CD1c-positive myeloid dendritic cell (primary cell): ENCODE data around the gene SCUBE1.

ENCODE experiments used
- DNase-seq: peaks from one replicate; pipeline ENCODE4 v3.0.0-alpha.2; 2016; ENCODE audit errors: extremely low spot score

Gene SCUBE1

DNA sequence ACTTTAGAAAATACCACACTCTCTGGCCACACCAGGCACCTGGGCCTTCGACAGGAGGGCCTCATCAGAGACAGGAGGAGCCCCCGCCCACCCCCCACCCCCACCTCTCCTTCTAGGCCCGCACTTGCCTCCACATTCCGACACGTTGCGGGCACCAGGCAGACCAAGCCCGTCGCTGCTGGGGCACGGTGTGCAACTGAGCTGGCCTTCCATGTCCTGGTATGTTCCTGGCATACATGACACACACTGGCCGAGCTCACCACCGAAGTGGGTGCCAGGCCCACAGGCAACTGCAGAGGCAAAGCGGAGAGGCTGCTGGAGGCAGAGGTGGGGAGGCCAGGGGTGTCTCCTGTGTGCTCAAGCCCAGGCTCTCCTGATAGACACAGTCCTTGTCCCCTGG, 129.2 kb downstream of the SCUBE1 start:
- no peak for DNase-seq

DNA sequence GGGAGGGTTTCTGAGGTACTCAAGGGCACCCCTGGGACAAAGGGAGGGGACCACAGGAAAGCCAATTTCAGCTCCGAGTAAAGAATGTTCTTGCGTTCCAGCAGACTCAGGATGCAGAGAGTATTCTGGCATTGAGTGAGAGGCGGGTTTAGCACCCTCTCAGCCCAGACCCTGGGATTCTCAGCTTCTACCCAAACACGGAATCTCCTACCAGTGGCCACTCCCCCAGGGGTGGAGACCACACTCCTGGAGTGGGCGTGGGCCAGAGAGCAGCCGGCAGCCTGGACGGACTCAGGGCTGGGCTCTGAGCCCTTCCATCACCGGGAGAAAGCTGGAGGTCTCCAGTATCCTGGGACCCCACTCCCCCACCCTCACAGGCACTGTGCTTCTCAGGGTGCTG, 130.1 kb downstream of the SCUBE1 start:
- DNase-seq: no peak

DNA sequence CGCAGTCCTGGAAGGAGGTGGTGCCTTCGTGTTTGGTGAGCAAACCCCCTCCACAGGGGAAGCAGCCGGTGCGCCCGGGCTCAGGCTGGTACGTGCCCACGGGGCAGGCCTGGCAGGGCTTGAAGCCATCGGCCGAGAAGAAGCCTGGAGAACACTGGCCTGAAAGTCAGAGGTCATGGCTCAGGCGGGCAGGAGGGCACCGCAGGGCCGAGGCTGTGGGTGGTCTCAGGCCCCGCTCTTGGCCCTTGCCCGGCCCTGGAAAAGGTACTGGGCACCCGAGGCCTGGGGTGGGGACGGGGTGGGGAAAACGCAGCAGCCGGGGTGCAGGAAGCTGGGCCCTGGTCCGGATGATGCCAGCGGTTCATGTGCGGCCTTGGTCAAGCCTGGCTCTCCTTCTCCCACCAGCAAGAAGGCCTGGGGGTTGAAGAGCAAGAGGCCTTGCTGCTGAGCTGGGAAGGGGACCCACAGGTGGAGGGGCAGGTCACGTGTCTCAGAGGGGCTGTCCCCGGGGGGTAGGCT, 130.7 kb downstream of the SCUBE1 start:
- no peak for DNase-seq

DNA sequence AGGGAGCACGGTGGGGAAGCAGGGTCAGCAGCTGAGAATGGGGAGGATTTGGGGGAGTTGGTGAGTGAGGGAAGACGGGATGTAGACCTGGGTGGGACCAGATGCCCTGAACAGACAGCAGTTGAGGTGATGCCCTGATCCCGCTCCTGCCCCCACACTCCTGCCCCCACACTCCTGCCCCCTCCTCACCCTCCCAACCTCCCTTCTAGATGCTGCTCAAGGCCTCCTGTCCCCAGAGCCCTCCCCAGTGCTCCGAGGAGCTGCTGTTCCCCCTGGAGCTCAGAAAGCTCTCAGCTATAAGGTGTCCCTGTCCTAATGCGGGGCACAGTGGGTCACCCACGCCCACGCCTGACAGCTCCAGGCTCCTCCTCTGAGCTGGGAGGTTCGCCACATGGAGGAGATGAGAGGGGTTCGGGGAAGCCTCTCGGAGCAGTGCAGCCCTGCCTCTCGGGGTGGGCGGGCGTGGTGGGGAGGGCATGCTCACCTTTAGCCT, 131.2 kb downstream of the SCUBE1 start:
- DNase-seq: no peak

DNA sequence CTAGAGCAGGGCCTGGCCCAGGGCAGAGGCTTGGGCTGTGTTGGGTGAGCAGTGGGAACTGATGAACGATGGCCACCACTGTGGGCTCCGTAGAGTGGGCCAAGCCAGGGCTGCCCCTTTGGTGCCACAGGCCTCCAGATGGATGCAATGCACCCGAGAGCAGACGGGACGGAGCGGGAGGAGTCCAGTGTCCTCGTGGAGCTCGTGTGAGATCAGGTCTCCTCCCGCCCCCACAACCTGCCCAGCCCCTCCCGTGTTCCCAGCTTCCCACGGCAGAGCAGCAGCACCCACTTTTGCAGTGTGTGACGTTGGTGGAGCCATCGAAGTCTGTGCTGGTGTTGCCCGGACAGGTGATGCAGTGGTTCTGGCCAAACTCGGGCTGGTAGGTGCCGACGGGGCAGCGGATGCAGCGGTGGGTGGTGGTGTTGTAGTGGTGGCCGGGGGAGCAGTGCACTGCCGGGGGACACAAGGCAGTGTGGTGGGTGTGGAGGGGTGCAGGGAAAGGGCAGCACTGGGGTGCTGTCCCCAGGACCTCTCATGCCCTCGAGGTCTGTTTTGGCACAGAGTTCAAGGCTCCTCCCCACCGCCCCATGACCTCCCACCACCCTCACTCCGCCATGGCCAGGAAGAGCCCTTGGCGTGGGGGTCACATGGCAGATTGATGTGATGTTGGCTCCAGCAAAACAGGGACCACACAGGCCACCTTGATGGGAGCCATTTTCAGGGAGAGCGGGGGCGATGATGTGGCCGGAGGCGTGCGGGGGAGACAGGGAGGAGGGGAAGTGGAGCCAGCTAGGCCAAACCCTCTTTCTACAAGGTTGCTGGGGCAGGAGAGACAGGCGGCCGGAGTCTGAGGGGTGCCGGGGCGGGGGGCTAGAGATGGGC, 132.3 kb downstream of the SCUBE1 start:
- DNase-seq: no peak

DNA sequence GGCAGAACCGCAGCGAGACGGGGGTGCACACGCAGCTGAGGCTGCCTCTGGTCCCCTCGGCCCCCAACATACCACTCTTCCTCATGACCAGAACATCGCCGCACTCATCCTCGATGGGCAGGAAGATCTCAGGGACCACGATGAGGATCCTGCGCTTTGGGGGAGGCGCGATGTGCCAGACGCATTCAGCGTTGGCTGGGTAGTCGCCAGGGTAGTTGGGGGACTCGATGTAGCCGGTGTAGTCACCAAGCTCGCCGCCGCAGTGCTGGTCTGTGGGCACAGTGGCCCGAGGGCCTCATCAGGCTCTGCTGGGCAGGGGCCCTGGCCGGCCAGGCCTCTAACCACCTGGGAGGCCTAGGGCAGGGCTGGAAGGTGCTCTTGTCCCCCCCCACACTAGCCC, 133.2 kb downstream of the SCUBE1 start:
- DNase-seq: no peak

DNA sequence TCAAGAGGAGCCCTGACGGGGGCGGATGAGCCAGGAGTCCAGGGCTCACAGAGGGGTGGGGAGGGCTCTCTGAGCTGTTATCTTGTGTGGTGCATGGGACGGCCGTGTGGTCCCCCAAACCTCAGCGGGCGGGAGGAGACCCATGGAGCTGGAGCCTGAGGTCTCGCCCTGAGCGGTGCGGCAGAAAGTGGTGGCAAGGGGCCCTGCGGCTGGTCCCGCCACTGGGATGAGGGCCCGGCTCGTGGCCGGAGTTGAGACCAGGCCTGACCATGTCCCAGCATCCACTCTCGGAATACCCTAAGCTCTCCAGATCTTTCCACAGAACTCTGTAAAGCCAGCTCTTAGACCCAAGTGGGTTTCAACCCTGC, 133.7 kb downstream of the SCUBE1 start:
- DNase-seq: no peak

DNA sequence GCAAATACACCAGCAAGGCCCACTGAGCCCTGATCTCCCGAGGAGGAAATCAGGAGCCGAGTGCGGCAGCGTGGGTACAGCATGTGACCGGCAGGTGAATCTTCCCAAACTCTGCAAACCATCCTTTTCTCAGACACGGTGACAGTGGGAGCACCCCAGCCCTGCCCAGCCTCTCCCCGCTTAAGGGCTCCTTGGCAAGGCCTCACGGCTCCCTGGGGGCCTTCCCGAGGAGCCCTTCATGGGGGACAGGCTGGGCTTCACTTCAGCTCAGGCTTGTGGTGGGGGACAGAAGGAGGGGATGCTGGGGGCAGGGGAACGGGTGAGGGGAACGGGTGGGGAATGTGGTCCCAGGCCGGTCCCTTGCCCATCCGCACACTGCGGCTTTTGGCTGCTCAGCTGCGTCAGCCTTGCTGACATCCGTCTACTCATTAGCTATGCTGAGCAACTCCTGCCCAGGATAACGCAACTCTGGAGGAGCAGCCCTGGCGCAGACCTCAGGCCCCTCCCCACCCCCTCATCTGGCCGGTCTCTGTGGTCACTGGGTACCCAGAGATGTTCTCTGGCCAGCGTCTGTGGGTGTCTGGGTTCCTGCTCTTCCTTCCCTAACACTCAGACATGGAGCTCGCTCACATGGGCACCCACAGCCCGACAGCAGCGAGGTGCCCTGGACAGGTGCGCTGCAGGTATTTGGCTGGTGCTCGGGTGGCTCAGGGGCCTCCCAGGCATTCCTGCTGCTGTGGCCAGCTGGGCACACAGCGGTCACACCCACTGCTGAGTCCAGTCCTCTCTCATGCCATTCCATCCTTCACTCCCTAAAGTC, 134.3 kb downstream of the SCUBE1 start:
- no peak for DNase-seq

DNA sequence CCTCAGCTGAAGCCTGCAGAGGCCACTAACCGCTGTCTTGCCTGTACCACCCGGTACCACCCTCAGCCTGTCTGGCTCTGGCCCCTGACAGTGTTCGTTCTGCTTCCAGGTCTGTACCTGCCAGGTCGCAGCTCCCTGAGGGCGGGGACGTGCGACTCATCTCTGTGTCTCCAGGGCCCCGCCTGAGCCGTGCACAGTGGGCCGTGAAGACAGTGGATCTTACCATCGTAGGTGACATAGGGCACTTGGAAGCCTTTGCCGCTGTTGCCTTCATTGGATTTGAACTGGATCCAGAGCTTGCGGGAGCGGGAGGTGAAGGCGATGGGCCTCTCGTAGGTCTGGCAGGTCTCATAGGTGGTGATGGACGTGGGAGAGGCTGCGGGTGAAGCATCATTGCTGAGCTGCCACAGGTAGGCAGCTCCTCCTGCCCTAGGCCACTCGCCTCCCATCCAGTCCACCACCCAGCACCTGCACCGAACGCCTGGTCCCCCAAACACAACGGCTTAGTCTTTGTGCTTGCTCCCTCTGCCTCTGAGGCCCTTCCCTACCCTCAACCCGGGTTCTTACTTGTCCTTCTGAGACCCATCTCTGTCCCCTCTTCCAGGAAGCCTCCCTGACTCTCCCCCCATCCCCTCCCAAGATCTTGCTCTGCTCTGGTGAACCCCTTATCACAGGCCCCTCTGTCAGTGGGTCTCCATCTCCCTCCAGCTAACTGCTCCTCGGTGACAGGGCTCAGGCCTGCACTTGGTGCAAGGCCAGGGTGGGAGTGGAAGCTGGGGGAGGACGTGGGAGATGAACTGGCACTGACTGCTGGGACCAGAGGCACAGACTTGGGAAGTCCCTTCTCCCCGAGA, 135.1 kb downstream of the SCUBE1 start:
- DNase-seq: no peak

DNA sequence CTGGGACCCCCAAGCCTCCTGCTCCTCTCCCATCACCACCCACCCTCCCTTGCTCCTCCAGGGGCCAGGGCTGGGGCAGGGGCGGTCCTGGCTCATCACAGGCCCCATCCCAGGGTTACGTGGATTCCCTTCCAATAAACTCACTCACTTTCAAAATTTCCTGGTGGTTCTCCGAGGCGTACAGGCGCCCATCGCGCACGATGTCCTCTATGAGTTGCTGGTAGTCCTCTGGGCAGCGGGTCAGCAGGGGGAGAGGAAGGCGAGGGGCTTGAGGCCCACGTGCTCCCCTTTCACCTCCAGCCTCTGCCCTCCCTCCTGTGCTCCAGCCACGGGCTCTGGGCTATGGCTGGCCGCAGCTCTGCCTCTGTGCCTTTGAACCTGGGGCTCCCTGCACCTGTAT, 135.8 kb downstream of the SCUBE1 start:
- no peak for DNase-seq

DNA sequence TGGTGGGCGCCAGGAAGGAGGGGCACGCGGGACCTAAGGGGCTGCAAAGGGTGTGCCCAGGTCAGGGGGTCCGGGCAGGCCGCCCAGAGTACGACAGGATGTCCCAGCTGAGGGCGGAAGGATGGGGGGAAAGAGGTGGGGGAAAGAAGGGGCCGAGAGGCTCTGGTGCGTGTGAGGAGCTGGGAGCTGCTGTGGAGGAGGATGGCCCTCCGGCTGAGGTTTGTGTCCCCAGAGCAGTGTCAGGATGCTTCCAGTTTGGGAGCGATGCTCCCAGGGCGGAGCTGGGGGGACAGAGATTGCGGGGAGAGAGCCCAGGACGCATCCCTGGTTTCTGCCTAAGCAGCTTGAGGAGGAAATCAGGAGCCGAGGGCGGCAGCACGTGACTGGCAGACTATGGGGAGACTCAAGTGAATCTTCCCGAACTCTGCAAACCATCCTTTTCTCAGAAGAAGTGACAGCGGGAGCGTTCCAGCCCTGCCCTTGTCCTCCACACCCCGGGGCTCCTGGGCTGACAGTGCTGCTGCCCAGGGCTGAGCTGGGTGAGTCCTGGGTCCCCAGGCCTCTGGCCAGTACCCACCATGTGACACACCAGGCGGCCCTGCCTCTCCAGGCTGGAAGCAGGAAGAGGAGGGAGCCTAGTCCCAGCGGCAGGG, 136.5 kb downstream of the SCUBE1 start:
- no peak for DNase-seq

DNA sequence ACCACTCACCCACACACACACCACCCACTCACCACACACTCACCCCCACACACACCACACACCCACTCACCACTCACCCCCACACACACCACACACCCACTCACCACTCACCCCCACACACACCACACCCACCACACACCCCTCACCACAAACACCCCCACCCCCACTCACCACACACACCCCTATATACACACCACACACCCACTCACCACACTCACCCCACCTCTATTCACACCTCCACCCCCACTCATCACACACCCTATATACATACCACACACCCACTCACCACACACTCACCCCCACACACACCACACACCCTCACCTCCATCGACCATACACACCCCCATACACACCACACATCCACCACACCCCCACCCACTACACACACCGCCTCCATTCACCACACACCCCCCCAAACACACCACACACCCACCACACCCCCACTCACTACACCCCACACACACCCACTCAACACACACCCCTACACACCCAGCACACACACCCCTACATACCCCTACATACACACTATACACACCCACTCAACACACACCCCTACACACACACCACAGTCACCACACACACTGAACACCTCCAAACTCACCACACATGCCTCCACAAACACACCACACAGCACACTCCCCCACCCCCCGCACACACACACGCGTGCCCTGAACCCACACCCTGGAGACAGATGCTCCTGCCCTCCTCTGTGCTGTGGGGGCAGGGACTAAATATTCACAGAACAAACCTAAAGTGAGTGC, 137.2 kb downstream of the SCUBE1 start:
- DNase-seq: no peak

DNA sequence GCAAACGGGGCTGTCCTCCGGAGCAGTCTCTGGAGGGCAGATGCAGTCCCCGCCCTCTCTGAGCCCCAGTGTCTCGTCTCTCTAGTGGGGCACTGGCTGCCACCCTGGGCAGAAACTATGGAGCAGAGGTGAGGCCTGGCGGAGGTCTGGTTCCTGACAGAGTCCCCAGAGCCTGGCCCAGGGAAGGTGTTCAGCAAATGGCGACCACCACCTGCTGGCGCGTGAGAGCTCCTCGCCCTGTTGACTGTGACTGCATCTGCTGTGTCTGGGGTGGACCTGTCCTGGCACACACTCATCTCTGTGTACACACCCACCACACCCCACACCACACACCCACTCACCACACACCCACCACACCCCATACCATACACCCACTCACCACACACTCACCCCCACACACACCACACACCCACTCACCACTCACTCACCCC, 137.9 kb downstream of the SCUBE1 start:
- DNase-seq: no peak

DNA sequence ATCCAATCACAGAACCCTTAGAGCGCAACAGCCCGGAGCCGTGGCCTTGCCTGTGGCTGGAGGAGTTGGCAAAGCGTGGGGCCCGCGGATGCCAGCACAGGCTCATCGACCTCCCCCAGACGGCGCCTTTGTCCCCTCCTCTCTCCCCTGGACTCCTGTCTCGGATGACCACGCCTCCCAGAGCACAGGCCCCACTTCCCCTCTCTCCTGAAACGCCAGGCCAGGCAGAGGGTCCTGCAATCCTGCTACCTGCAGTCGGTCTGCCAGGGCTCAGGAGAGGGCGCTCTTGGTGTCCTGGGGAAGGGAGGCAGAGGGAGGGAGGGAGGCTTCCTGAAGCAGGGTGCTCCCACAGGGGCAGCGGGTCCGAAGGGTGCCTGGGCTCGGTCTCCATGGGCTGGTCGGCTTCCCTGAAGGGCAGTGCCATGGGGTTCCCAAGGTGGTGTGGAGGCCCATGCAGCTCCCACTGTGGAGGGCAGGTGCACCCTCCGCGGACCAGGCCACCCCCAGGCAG, 139.6 kb downstream of the SCUBE1 start:
- no peak for DNase-seq

DNA sequence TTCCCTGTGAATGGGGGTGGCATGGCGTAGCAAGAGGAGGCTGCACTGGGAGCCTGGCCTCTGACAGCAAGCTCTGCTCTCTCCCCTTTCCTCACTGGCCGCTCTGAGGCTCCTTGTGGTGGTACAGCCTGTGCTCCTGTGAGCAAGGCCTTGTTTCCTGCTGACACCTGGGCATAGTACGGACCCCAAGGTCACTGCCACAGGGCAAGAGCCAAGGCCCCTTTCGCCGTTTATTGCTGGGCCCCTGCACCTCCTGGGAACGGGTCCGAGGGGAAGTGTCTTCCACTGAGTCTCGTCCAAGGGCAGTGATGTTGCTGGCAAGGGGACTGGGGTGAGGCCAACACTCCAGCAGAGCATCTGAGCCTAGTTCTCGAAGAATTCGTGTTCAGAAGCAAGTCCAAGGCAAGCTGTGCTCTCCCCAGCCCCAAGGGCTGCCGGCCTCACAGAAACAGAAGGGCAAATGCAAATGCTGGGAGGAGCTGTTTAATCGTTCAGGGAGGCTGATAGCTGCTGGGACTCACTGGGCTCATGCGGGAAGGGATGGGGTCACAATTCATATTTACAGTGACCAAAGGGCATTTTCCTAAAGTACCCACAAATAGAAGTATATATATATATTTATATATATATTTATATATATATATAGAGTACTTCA, 140.3 kb downstream of the SCUBE1 start:
- no peak for DNase-seq

DNA sequence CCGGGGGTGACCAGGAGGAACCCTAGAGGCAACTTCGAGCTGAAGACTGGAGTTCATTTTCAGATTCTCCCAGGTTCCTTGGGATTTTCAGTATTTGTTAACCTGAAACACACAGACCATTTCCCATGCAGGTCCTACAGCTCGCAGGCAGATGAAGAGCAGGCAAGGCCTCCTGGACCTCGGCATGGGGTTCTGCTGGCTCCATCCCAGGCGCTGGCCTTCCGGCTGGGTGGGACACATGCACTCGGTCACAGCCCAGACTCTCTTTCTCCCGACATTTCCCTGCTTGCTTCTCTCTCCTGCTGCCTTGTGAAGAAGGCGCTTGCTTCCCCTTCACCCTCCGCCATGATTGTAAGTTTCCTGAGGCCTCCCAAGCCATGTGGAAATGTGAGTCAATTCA, 140.8 kb downstream of the SCUBE1 start:
- no peak for DNase-seq

DNA sequence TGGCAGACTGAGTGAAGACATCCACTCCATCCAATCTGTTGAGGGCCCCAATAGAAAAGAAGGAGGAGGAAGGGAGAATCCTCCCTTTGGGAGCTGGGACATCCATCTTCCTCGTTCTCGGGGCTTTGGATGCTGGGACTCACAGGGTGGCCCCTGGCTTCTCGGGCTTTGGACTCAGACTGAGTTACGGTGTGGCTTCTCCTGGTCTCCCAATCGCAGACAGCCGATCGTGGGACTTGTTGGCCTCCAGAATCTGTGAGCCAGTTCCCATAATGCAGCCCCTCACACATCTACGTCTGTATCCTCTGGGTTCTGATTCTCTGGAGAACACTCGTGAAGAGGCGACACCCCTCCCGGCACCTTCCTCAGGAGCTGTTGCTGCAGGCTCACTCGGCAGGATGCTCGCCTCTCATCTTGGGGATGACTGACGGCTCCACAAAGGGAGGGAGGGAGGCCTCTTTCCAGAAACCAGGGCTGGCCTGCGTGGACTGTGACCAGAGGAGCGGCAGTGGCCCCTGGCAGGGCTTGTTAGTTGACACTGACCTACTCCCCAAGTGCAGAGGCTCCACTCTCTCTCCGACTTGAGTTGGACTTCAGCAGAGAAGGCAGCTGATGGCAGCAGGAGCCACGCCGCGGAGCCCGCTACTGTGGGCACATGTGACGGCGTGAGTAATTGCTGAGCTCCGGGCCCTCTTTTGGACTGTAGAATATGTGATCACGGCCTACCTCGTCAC, 141.5 kb downstream of the SCUBE1 start:
- DNase-seq: no peak

DNA sequence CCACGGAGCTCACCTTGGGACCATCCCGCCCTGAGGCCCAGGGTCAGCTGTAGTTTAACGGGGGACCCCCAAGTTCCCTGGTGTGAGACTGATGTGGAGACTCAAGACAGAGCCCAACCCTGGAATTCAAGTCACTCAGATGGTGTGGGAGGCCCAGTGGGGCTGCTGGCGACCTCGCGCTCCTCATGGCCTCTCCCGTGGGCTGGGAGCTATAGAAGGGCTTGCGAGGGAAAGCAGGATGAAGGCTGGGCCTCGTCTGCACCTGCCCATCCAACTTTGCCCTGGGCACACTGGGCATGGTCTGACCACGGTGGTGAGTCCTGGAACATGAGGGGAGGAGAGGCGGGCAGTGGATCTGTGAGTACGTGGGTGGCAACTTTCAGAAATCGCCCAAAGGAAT, 142.6 kb downstream of the SCUBE1 start:
- DNase-seq: no peak

DNA sequence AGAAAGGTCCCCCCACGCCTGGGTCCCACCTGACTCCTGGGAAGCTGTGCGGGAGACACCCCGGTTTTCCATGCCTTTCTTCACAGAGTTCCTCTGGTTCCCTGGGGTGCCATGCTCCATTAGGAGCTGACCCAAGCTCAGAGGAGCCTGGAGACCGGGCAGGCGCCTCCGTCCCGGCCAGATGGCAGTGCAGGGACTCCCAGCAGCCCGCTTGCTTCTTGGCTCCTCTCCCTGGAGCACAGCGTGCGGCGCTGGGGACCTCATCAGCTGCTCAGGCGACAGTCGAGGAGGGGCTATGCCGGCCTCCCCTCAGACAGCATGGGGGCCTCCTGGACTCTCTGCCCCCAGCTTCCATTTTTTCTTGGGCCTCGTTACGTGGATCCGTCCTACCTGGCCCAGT, 143.1 kb downstream of the SCUBE1 start:
- no peak for DNase-seq
